HG03103 (cell line): ENCODE measurements around the gene RPS17.
"Not testable (repeated sequence)": the region's sequence is repeated elsewhere in the genome, so short reads cannot be mapped to it uniquely, and the experiment has no call there.

Experiments
- ATAC-seq: cut with Tn5 transposase; IDR thresholded peaks from one replicate; pipeline ENCODE4 v1.9.1; 2021; ENCODE audit warnings: low read depth; ENCODE audit not compliant: unreplicated experiment

RPS17 gene

DNA sequence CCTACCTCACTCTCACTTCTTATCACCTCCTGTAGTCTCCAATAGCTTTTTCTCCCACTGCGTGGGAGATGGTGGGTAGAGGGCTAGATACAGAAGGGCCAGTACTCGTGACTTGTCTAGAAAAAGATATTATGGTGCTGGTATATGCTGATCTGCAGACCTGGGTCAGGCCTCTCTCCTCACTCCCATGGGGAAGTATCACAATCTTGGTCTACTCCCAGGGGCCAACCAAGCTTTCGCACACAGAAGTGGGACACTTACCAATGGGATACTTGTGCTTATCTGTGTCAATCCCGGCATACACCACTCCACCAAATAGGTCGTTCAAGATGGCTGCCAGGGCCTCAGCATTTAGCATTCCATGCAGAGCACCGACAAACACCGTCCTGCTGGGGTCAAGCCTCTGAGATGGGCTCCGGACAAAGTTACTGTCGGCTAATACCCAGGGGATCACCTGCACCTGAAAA, 9.0 kb upstream of the RPS17 start:
- no peak for ATAC-seq

DNA sequence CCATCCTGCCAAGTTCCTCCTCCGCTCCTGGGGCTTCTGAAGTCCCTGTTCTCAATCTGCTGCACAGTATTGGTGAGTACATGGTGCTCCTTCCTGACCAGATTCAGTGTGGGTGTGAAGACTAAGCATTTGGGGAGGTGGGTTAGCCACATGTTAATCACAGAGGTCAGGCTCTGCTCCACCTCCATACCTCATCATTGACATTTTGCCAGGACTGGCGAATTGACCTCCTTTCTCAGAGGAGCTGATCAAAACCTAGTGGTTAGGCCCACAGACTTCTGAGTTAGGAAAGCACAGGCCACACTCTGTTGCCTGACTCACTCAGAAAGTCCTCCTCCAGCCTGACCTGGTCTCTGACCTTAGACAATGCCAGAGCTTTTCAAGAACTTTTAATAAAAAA, 8.4 kb upstream of the RPS17 start:
- ATAC-seq = no peak

DNA sequence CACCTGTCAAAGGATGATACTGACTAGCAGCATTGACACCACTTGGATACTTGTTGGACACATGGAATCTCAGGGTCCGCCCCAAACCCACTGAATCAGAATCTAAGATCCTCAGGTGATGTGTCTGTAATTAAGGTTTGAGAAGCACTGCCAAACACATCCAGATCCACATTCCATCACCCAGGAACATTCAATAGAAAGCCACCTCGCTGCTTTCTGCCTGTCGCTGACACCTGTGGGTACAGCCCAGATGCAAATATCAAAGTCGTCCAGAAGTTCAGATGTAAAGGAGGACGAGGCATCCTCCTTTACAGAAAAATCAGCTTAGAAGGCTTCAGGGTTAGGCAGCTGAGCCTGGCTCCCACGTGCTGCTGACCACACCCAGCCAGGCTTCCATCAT, 5.2 kb upstream of the RPS17 start:
- ATAC-seq = no peak

DNA sequence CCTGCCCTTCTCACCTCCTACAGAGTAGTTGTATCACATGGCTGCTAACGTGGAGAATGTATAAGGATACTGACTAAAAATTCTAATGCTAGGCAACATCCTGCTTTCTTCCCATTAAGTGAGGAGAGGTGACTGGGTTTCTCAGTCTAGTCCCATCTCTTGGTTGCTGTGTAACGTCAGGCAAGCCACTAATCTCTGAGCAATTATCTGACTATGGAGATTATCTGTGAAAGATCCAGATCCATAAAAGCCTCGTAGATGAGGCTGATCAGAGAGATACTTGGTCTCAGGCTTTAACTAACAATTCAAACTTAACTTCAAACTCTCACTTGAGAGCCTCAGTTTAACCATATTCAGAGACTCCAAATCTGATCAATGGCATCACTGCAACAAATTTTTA, 4.7 kb upstream of the RPS17 start:
- no peak for ATAC-seq

DNA sequence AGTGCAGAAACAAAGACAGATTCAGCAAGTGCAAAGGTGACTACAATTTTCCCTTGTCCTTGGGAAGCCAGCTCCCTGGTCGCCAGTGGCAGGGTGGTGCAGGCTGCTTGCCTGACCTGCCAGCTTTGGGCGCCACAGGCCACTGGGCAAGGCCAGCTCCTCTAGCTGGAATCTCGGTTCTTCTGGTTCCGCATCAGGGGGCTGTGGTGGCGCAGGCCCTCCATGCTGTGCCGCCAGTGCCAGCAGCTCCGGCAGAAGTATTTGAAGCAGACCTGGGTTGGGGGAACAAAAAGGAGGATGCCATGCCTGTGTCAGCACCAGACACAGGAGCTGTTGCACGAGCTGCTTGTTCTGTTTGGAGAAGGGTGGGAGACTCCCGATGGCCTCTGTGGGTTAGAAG, 4.2 kb upstream of the RPS17 start:
- ATAC-seq = no peak

DNA sequence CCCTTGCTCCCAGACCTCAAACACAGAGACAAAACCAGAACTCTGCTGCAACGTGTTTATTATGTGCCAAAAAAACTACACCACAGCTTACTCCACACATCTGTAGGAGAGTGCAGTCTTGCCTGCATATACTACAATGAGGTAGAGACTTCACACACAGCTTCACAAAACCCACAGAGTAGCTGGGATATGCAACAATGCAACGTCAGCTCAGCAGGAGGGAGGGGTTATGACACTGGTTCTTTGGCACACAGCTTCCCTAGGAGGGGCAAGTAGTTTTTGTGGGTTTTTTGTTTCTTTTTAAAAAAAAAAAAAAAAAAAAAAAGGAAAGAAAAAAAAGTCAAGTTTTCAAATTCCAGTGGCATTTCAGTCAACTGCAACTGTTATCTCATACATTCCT, 2.9 kb upstream of the RPS17 start:
- ATAC-seq = no peak

DNA sequence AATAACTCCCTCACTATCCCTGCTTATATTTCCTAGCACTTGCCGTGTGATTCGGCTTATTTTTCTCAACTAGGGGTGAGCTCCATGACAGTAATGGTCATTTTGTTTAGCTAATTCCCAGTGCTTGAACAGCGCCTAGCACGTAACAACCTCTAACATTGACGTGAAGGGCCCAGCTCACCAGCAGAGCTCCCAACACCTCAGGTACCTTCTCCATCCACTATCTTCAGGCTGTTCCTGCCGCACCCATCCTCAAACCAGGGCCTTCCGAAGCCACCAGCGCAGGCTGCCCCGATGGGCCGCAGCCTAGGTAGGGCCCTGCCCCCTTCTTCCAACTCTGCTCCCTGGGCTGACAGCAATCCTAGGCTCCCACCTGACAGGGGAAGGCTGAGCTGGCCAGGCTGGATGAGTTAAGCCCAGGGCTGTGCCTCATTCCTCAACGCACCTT, 751 bp upstream of the RPS17 start:
- ATAC-seq = no peak

DNA sequence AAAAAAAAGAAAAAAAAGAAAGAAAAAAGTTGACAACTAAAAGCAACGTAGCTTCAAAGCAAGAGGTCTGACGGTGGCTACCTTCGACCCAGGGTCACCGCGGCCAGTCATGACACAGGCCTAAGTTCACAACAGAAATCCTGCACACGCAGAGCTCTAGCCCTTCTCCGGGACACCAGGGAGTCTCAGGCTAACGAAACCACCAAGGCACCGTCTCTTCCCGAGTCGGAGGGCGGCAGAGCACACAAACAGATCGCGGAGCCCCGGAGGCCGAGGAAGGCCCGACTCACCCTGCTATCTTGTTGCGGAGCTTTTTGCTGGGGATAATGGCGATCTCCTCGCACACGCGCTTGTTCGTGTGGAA, 584 bp downstream of the RPS17 start:
- no peak for ATAC-seq

DNA sequence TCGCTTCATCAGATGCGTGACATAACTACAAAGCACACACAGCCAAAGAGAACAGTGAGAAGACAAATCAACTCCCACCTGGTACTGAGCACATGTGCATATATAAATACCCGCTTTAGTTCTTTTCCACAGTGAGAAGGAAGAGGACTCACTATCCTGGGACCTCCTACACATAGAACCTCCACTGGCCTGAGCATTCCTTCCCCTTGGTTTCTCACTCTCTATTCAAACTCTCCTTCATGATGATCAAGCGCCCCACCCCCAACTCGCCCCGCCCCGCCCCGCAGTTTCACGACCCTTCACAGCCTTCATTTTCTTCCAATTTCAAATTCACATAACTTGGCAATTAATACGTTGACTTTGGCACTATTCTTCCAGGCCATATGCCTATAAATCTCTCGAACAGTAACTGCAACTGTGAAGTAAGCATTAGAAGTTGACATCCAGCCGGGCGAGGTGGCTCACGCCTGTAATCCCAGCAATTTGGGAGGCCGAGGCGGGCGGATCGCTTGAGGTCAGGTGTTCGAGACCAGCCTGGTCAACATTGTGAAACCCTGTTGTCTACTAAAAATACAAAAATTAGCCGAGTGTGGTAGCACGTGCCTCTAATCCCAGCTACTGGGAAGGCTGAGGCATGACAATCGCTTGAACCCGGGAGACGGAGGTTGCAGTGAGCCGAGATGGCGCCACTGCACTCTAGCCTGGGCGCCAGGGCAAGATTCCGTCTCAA, 1.1 kb downstream of the RPS17 start:
- ATAC-seq = no peak

DNA sequence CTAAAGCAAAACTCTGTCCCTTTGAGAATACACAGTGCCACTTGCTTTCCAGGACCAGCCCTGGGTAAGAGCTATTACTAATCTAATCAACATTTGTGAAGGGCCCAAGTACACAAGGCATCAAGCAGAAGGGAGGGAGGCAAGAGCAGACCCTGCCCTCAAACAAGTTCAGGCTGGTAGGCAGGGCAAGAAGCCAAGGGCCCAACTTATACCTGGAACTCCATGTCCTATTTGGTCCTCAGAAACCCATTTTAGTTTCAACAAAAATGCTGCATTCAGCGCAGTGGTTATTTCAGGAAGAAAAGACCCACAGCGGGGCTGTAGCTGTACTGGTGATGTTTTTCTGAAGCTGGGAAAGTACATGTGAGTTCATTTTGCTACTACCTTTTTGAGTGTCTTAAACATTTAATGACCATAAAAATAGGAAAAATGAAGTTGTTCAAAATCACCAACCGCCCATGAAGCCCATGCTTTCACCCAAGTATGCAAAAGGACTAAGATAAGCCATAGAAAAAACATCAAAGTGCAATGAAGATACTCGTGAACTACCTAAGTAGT, 2.8 kb downstream of the RPS17 start:
- no peak for ATAC-seq

DNA sequence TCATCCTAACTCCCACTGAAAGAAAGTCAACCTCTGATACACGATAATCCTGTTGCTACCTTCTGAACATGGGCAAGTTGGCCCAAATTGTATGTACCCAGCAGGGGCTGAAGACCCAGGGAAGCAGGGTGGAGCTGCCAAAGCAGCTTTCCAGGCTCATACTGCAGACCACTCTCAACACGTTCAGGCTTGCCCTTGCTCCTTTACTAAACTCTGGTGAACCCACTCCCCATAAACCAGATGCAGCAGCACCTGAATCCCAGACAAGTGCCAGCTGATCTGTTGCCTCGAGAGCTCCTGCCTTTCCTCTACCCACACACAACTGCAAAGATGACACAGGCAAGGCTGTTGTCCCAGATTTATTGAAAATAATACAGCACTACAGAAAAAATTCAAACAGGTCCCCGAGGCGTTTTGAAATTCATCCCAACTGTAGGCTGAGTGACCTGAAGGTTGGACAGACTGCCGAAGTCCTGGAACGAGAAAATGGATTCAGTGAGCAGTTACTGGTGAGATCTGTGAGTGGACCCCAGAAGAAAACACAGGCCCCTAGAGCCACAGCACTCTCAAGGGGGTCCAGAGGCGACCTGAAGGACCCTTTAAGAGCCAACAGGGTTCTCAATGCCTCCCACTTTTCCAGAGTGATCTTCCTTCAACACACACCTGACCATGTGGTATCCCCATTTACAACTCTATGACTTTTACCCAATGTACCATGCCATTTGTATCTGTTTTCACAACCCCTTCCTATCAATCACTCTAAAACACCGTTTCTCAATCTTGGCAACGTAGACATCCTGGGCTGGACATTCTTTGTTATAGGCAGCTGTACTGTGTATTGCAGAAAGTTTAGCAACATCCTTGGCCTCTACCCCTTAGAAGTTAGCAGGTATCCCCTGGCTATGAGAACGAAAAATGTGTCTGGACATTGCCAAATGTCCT, 3.6 kb downstream of the RPS17 start:
- ATAC-seq = no peak

DNA sequence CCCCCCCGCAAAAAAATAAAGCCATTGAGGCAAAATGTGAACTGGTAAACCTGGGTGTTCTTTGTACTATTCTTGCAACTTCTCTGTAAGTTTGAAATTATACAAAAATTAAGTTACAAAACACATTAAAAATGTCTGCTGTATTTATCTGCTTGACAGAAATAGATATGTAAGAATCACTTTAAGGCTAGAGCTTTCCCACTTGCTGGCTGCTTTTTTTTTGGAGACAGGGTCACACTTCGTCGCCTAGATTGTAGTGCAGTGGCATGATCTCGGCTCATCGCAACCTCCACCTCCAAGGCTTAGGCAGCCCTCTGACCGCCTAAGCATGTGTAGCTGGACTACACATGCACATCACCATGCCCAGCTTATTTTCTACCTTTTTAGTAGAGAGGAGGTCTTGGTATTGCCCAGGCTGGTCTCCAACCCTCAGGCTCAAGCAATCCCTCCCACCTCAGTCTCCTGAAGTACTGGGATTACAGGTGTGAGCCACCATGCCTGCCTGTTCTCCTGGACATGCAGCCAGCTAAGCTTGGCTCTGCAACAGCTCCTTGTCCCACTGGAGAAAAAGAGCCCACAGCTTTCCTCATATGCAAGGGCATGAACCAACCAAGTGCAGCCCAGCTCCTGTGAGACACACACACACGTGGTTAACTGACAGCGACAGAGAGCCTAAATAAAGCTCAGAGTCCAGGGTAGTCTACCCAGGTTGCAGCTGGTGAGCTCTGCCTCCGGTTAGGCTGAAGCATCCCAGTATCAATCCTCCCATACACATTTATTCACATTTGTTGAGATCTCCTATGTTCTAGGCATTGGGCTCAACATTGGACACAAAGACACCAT, 4.5 kb downstream of the RPS17 start:
- ATAC-seq = no peak

DNA sequence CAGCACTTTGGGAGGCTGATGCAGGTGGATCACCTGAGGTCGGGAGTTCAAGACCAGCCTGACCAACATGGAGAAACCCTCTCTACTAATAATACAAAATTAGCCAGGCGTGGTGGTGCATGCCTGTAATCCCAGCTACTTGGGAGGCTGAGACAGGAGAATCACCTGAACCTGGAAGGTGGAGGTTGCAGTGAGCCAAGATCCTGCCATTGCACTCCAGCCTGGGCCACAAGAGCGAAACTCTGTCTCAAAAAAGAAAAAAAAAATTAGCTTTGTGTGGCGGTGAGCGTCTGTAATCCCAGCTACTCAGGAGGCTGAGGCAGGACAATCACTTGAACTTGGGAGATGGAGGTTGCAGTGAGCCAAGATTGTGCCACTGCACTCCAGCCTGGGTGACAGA, 5.1 kb downstream of the RPS17 start:
- not testable (repeated sequence) for ATAC-seq

DNA sequence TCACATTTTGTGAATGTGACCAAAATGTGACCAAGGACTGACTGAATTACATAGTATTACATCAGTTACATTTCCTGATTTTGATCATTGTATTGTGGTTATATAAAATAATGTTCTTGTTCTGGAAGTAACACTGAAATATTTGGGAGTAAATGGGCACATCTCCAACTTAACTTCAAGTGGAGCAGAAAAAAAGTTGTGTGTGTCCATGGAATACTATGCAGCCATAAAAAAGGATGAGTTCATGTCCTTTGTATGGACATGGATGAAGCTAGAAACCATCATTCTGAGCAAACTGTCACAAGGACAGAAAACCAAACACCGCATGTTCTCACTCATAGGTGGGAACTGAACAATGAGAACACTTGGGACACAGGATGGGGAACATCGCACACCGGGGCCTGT, 5.8 kb downstream of the RPS17 start:
- ATAC-seq = not testable (repeated sequence)

DNA sequence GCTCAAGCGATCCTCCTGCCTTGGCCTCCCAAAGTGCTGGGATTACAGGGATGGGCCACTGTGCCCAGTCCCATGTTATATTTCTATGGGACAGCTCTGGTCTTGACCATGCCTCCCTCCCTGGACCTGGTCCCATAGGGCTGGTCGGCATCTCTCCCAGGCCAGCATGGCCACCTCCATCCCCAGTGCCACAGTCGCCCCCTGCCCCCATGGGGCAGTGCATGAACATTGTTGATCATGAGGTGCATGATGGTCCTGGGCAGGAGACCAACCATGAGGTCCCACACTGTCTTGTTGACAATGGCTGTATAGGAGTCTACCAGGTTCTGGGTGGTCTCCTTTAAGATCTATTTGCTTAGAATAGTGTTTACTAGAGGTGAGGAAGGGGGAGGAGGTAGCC, 6.5 kb downstream of the RPS17 start:
- no peak for ATAC-seq

DNA sequence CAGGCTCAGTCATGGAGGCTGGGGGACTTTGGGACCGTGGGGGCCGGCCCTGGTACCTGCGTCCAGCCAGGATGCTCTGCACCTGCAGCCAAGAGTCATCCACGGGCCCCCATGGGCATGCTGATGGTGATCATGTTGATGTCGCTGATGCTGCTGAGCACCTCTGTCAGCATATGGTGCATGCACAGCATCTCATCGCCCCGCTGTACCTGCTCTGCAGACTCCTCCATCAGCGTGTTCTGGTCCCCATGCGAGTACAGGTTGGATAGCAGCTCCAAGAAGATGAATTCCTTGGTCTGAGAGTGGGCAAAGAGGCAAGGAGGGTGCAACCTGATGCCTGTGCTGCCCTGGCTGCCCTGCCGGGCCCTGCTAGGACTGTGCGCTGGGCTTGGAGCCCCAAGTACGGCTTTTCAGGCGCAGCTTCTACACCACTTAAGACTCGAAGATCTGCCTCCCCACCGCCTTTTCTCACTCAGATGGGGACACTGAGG, 7.2 kb downstream of the RPS17 start:
- ATAC-seq = no peak

DNA sequence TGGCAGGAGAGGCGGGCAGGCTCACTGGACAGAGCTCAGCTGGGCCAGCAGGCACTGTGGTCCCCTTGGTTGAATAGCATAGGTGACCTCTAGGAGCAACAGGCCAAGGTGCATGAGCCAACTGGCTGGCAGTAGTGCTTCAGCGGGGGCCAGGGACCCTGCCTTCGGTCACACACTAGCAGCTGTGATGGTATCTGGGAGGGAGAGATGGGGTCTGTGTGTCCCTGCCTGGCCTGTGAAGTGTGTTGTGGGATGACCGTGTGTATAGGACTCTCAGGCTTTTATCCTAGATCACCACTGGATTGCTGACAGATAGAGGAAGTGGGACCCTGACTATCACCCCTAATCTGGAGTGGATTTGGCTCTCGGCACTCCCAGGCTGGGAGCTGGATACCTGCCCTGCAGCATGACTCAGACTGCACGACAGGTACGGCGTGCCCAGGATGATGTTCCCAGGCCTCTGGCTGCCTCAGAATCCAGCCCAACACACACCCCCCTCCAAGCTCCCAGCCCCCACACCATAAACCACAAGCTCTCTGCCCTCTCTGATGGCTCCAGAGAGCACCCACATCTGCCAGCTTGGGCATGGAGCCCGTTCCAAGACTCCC, 7.8 kb downstream of the RPS17 start:
- ATAC-seq = no peak

DNA sequence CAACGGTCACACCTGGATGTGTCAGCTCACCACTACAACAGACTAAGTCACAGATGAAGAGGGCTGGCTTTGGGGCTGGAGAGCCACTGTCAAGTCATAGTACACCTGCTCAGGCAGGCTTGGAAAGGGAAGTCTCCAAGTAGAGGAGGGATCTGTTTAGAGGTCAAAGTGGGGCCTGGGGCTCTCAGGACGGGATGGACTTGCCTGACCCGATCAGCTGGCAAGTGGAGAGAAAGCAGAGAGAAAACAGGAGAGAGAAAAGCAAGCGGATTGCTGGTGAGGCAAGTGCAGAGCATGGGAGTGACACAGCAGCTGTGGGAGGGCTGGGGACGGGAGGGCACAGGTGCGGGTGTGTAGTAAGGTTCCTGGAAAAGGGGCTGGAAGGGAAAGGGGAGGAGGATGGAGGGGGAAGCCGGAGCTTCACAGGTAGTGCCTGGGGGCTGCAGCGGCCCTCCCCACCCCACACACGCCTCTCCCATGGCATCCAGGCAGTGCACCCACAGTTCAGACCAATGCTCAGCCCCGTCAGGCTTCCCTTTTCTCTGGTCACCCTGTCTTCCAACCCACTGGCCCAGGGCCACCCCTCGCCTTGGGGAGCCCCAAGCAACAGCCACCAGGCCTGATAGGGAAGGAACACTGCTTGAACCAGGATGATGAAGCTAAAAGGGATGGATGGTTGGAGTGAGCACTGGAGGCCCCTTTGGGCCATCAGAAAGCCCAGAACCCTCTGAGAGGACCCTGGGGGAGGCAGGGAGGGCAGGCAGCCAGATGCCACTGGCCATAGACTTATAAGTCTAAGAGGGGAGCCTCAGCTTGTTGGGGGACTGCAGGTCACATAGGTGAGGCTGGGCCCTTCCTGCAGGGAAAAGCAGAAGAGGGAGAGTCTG, 8.5 kb downstream of the RPS17 start:
- ATAC-seq = no peak
